Gastroesophageal sphincter (tissue), 3 donors: Measurements from ENCODE around the gene CCS.
"Not testable (repeated sequence)": the region's sequence is repeated elsewhere in the genome, so short reads cannot be mapped to it uniquely, and the experiment has no call there.

Experiments used
- CTCF ChIP-seq, 4 experiments: fragments of 200-600 bp in 2 of 4; fragments of 450-650 bp in 2 of 4; sonication (generic) in 1 of 4; IDR thresholded peaks; one replicate each; pipeline ENCODE4 v1.5.1; 2017 to 2019; ENCODE audit warnings: antibody characterized with exemption in 4 of 4, mild to moderate bottlenecking in 2 of 4, moderate library complexity in 2 of 4
- EP300 ChIP-seq: sonication (generic); formaldehyde crosslinking; IDR thresholded peaks from one replicate; pipeline ENCODE4 v1.6.1; 2017; ENCODE audit warnings: antibody characterized with exemption, mild to moderate bottlenecking
- POLR2A ChIP-seq, 2 donors: fragments of 450-650 bp; IDR thresholded peaks; one replicate each; pipeline ENCODE4 v1.6.1; 2017; ENCODE audit warnings: antibody characterized with exemption in 2 of 2, mild to moderate bottlenecking in 2 of 2, moderate library complexity in 1 of 2
- POLR2AphosphoS5 ChIP-seq: sonication (generic); formaldehyde crosslinking; IDR thresholded peaks from one replicate; pipeline ENCODE4 v1.6.1; 2017; ENCODE audit warnings: antibody characterized with exemption

GRCh38 chr11:66544952-66545351 is 48.0 kb upstream of the CCS start:
- TF ChIP-seq POLR2AphosphoS5; CTCF (IDR thresholded peaks at IDR 0.05); POLR2A (IDR thresholded peaks at IDR 0.05); EP300: not testable (repeated sequence)
